Esophagus squamous epithelium (tissue), 5 donors: ENCODE results near the gene GSG1L. TPM values are rescaled to one million over a fixed set of nuclear protein-coding genes. Genes with fewer than 3 reads are reported as not detected.
"Not testable (repeated sequence)": the region's sequence is repeated elsewhere in the genome, so short reads cannot be mapped to it uniquely, and the experiment has no call there.

Source experiments
- DNase-seq: peaks from one replicate; lab custom pipeline; 2025; lab: John Stamatoyannopoulos, UW
- H3K27ac ChIP-seq, 4 donors: fragments of 200-600 bp; sonication (generic); one replicate each; pipeline ENCODE4 v1.5.1; 2016 to 2019; ENCODE audit warnings: mild to moderate bottlenecking in 1 of 4
- H3K27me3 ChIP-seq, 4 donors: fragments of 200-600 bp; sonication (generic); 1 replicate in 3 of 4; 2 replicates in 1 of 4; pipeline versions ENCODE4 v1.5.1 to v1.6.0; 2017 to 2021; ENCODE audit warnings: antibody characterized with exemption in 1 of 4
- H3K36me3 ChIP-seq, 3 donors: fragments of 200-600 bp; sonication (generic); one replicate each; pipeline ENCODE4 v1.5.1; 2016 to 2019
- H3K4me1 ChIP-seq, 3 donors: fragments of 200-600 bp; sonication (generic); one replicate each; pipeline ENCODE4 v1.5.1; 2017 to 2019
- H3K4me3 ChIP-seq, 4 donors: fragments of 200-600 bp; sonication (generic); 1 replicate in 3 of 4; 2 replicates in 1 of 4; pipeline ENCODE4 v1.5.1; 2016 to 2019; ENCODE audit warnings: mild to moderate bottlenecking in 2 of 4, moderate library complexity in 1 of 4
- H3K9me3 ChIP-seq, 3 donors: fragments of 200-600 bp; sonication (generic); one replicate each; pipeline ENCODE4 v1.5.1; 2016 to 2019
- CTCF ChIP-seq, 6 experiments: fragments of 450-650 bp in 4 of 6; fragments of 200-600 bp in 2 of 6; sonication (generic) in 2 of 6; IDR thresholded peaks; one replicate each; pipeline ENCODE4 v1.5.1; 2016 to 2019; ENCODE audit warnings: antibody characterized with exemption in 6 of 6, mild to moderate bottlenecking in 4 of 6, moderate library complexity in 4 of 6
- POLR2A ChIP-seq, 4 donors: fragments of 450-650 bp; IDR thresholded peaks; one replicate each; pipeline ENCODE4 v1.6.1; 2017; ENCODE audit warnings: antibody characterized with exemption in 4 of 4, mild to moderate bottlenecking in 4 of 4, moderate library complexity in 3 of 4
- WGBS, 2 donors: methylation state at CpG; one replicate each; pipeline ENCODE4 v1.1.5; 2018; 5-methylcytosine and 5-hydroxymethylcytosine counted together
- intact Hi-C: fragments of 100-400 bp; cut with DNase I; formaldehyde crosslinking; loops from one replicate; pipeline ENCODE4 v1.15.0; 2022
- total RNA-seq, 4 donors: library from RNA; depleted of rRNA; stranded (reverse); fragments of >200 nt; gene quantifications; one replicate each; pipeline ENCODE4 v1.1.0, GENCODE V29; 2016
- donor health status: DM: yes; HTN: yes; CAD: no.

The GSG1L gene
- total RNA-seq, 4 donors from 2014 or later = under 0.01 to 0.21 TPM; not detected in 2

- Histone ChIP-seq H3K27me3 (peaks cover 0 to 16% (median 0%) of the 10 kb centered on the region in 4 donors), H3K36me3 (no peaks in the 10 kb centered on the region), H3K9me3 (no peaks in the 10 kb centered on the region), H3K4me1 (no peaks in the 10 kb centered on the region), H3K4me3 (no peak overlapping the region), H3K27ac (no peak overlapping the region)
- TF ChIP-seq CTCF (IDR thresholded peaks at IDR 0.05) (no peak), POLR2A (IDR thresholded peaks at IDR 0.05) (no peak)
- DNase-seq = no peak
- intact Hi-C loops = no loop called here
- 19 to 46% methylated on average over 6 to 9 of the region's 9 CpGs for WGBS, 2 donors
Measured at GRCh38 chr16:27980919-27981700, 82.4 kb downstream of the GSG1L start.

- no peak overlapping the region for H3K4me3 ChIP-seq
Measured at GRCh38 chr16:27980076-27980775, 83.3 kb downstream of the GSG1L start.

GRCh38 chr16:27979668-27980067 lies 83.8 kb downstream of the GSG1L start:
- H3K27me3 ChIP-seq = peaks cover 0 to 16% (median 0%) of the 10 kb centered on the region in 4 donors
- not testable (repeated sequence) for H3K36me3 ChIP-seq, DNase-seq, H3K4me3 ChIP-seq, H3K9me3 ChIP-seq, H3K27ac ChIP-seq, H3K4me1 ChIP-seq
- 53 to 68% methylated on average over 3 of the region's 3 CpGs for WGBS, 2 donors
- intact Hi-C loops = loop anchor here (10.0 kb wide), 2 partner anchors 85 to 335 kb away; partner anchors contain the start of gene GSG1L

More at GRCh38 chr16:27980076-27980775, 83.3 kb downstream of the GSG1L start:
- TF ChIP-seq POLR2A (IDR thresholded peaks at IDR 0.05) (no peak), CTCF (IDR thresholded peaks at IDR 0.05) (no peak)
- intact Hi-C loops = no loop called here
- WGBS, 2 donors = 41 to 47% methylated on average over 8 to 10 of the region's 11 CpGs
- Histone ChIP-seq H3K4me1 (no peaks in the 10 kb centered on the region), H3K27me3 (peaks cover 0 to 16% (median 0%) of the 10 kb centered on the region in 4 donors), H3K9me3 (no peaks in the 10 kb centered on the region), H3K36me3 (no peaks in the 10 kb centered on the region), H3K27ac (no peak overlapping the region)
- no peak for DNase-seq

- Histone ChIP-seq H3K27me3 (peaks cover 0 to 16% (median 0%) of the 10 kb centered on the region in 4 donors), H3K27ac (no peak overlapping the region), H3K9me3 (no peaks in the 10 kb centered on the region), H3K4me3 (no peak overlapping the region), H3K36me3 (no peaks in the 10 kb centered on the region), H3K4me1 (no peaks in the 10 kb centered on the region)
- no peak for TF ChIP-seq POLR2A (IDR thresholded peaks at IDR 0.05)
- no peak for TF ChIP-seq CTCF (IDR thresholded peaks at IDR 0.05)
- intact Hi-C loops = loop anchor here (10.0 kb wide), 2 partner anchors 86 to 334 kb away; partner anchors contain the start of gene GSG1L
- 50 to 63% methylated on average over 2 to 3 of the region's 4 CpGs for WGBS, 2 donors
- DNase-seq = no peak
Measured at GRCh38 chr16:27978876-27979275, 84.6 kb downstream of the GSG1L start.

GRCh38 chr16:27977966-27978365 lies 85.5 kb downstream of the GSG1L start:
- Histone ChIP-seq H3K4me3 (no peak overlapping the region), H3K36me3 (no peaks in the 10 kb centered on the region), H3K4me1 (no peaks in the 10 kb centered on the region), H3K27me3 (peaks cover 0 to 16% (median 0%) of the 10 kb centered on the region in 4 donors), H3K9me3 (no peaks in the 10 kb centered on the region), H3K27ac (no peak overlapping the region)
- intact Hi-C loops = loop anchor here (10.0 kb wide), 2 partner anchors 87 to 333 kb away; partner anchors contain the start of gene GSG1L
- TF ChIP-seq CTCF (IDR thresholded peaks at IDR 0.05) (no peak), POLR2A (IDR thresholded peaks at IDR 0.05) (no peak)
- no peak for DNase-seq
- 60 to 65% methylated on average over 1 to 5 of the region's 7 CpGs for WGBS, 2 donors
